Renal pelvis (tissue), 12 donors: ENCODE measurements around the gene RAVER2. TPM values are rescaled to one million over a fixed set of nuclear protein-coding genes. Genes with fewer than 3 reads are reported as not detected.
"Not testable (repeated sequence)": the region's sequence is repeated elsewhere in the genome, so short reads cannot be mapped to it uniquely, and the experiment has no call there.

Experiments
- DNase-seq: peaks from one replicate; pipeline ENCODE4 v3.0.0-alpha.2; 2013
- long read RNA-seq, 16 experiments: transcript quantifications; one replicate each; lab custom pipeline, GENCODE V29; 2026
- polyA plus RNA-seq, 3 donors: library from polyadenylated mRNA; unstranded; fragments of 120-200 nt; gene quantifications; one replicate each; pipeline ENCODE4 v1.2.1, GENCODE V29; 2013; ENCODE audit not compliant: insufficient read length in 3 of 3

RAVER2 gene
- polyA plus RNA-seq: 10 to 100 TPM; 25.2 to 30.5 (median 28.1) TPM
- long read RNA-seq, donor 1, full-length matches to known transcripts: 5 of 5 reads
- long read RNA-seq, donor 1, partial matches to known transcripts: 0 of 5 reads
- long read RNA-seq, donor 1, other reads (novel, unspliced or antisense): 0 of 5 reads
- long read RNA-seq, donor 2, full-length matches to known transcripts: 5 of 5 reads
- long read RNA-seq, donor 2, partial matches to known transcripts: 0 of 5 reads
- long read RNA-seq, donor 2, other reads (novel, unspliced or antisense): 0 of 5 reads
- long read RNA-seq, donor 3, full-length matches to known transcripts: 2 of 2 reads
- long read RNA-seq, donor 3, partial matches to known transcripts: 0 of 2 reads
- long read RNA-seq, donor 3, other reads (novel, unspliced or antisense): 0 of 2 reads
- long read RNA-seq, donor 4, full-length matches to known transcripts: 4 of 30 reads
- long read RNA-seq, donor 4, partial matches to known transcripts: 26 of 30 reads
- long read RNA-seq, donor 4, other reads (novel, unspliced or antisense): 0 of 30 reads
- long read RNA-seq, donor 5, full-length matches to known transcripts: 5 of 5 reads
- long read RNA-seq, donor 5, partial matches to known transcripts: 0 of 5 reads
- long read RNA-seq, donor 5, other reads (novel, unspliced or antisense): 0 of 5 reads
- long read RNA-seq, donor 6: 0 reads
- long read RNA-seq, donor 7, full-length matches to known transcripts: 4 of 4 reads
- long read RNA-seq, donor 7, partial matches to known transcripts: 0 of 4 reads
- long read RNA-seq, donor 7, other reads (novel, unspliced or antisense): 0 of 4 reads
- long read RNA-seq, donor 8, partial matches to known transcripts: 95 of 95 reads
- long read RNA-seq, donor 8, other reads (novel, unspliced or antisense): 0 of 95 reads
- long read RNA-seq, donor 9, full-length matches to known transcripts: 1 of 1 reads
- long read RNA-seq, donor 9, partial matches to known transcripts: 0 of 1 reads
- long read RNA-seq, donor 9, other reads (novel, unspliced or antisense): 0 of 1 reads
- long read RNA-seq, donor 10, full-length matches to known transcripts: 1 of 1 reads
- long read RNA-seq, donor 10, partial matches to known transcripts: 0 of 1 reads
- long read RNA-seq, donor 10, other reads (novel, unspliced or antisense): 0 of 1 reads
- long read RNA-seq, donor 11, full-length matches to known transcripts: 1 of 1 reads
- long read RNA-seq, donor 11, partial matches to known transcripts: 0 of 1 reads
- long read RNA-seq, donor 11, other reads (novel, unspliced or antisense): 0 of 1 reads
- long read RNA-seq, donor 12, full-length matches to known transcripts: 3 of 8 reads
- long read RNA-seq, donor 12, partial matches to known transcripts: 5 of 8 reads
- long read RNA-seq, donor 12, other reads (novel, unspliced or antisense): 0 of 8 reads
- long read RNA-seq, donor 13, full-length matches to known transcripts: 1 of 1 reads
- long read RNA-seq, donor 13, partial matches to known transcripts: 0 of 1 reads
- long read RNA-seq, donor 13, other reads (novel, unspliced or antisense): 0 of 1 reads
- long read RNA-seq, donor 14: 0 reads
- long read RNA-seq, donor 15, full-length matches to known transcripts: 2 of 2 reads
- long read RNA-seq, donor 15, partial matches to known transcripts: 0 of 2 reads
- long read RNA-seq, donor 15, other reads (novel, unspliced or antisense): 0 of 2 reads
- long read RNA-seq, donor 16, full-length matches to known transcripts: 5 of 243 reads
- long read RNA-seq, donor 16, partial matches to known transcripts: 238 of 243 reads
- long read RNA-seq, donor 16, other reads (novel, unspliced or antisense): 0 of 243 reads

GRCh38 chr1:64744492-64745180 is at the start of gene RAVER2:
TSS of gene RAVER2 (plus strand) at chr1:64745075. CDS start at chr1:64745173, 98 bp downstream.
- DNase-seq: peak; percentile 83

GRCh38 chr1:64696879-64697278 is 48.0 kb upstream of the RAVER2 start:
- no peak for DNase-seq

DNA sequence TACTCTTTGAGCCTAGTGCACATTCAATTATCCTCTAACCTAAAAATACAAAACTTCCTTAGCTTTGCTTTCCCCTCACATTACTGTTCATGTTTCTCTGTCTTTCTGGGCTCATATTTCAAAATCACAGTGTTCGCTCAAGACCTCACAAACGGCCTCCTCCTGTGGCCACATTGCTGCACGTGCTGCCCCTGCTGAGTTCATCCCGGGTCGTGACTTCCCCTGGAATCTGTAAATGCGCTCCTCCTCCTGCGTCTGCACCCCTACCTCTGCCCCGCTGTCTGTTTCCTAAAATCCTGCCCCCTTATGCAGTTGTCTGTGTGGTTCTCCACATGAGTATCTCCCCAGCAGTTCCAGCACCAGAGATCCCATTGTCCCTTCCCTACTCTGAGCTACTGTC is 45.5 kb upstream of the RAVER2 start:
- no peak for DNase-seq

DNA sequence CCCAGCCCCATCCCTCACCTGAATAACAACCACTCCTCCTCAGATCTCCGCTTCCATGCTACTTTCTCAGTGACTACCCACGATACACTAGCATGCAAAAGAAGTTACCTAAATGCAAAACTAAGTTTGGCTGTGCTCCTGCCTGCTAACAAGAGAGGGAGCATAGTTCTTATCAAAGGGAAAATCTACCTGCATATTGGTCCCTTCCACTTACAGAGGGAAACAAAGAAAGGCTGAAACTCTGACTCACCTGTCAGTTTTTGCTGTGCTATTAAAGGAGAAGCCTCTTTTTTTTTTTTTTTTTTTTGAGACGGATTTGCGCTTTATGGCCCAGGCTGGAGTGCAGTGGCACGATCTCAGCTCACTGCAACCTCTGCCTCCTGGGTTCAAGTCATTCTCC is 43.8 kb upstream of the RAVER2 start:
- DNase-seq: no peak

- DNase-seq: no peak
Observed at GRCh38 chr1:64701886-64702285, 43.0 kb upstream of the RAVER2 start.

DNA sequence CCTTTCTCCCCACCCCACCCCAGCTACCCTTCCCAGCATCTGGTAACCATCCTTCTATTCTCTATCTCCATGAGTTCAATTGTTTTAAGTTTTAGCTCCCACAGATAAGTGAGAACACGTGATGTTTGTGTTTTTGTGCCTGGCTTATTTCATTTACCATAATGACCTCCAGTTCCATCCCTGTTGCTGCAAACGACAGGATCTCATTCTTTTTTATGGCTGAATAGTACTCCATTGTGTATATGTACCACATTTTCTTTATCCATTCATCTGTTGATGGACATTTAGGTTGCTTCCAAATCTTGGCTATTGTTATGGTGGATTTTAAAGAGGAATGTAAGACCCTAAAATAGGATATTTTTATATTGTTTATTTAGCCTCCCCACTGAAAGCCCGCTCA is 42.2 kb upstream of the RAVER2 start:
- DNase-seq: not testable (repeated sequence)

- no peak for DNase-seq
Observed at GRCh38 chr1:64703600-64703999, 41.3 kb upstream of the RAVER2 start.

GRCh38 chr1:64705591-64705990 is 39.3 kb upstream of the RAVER2 start:
- no peak for DNase-seq

GRCh38 chr1:64711266-64711665 is 33.6 kb upstream of the RAVER2 start:
- no peak for DNase-seq

GRCh38 chr1:64712049-64712448 is 32.8 kb upstream of the RAVER2 start:
- DNase-seq: no peak

DNA sequence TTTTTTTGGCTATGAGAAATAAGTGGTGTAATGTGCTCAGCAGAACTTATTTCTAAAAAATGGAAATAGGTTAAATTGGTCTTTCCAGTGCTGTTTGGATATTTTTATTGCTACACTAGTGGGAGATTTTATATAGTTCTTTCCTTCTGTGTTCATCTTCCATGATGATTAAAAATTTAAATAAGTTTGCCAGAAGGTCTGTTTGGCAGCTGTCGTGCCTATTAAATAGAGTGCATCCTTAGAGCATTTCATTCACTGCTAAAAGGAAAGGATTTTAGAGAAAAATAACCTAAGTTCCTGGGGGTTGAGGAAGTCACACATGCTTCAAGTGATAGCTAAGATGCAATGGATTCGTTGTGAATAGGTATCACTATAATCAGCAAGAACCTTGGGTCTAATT is 29.7 kb upstream of the RAVER2 start:
- no peak for DNase-seq

DNA sequence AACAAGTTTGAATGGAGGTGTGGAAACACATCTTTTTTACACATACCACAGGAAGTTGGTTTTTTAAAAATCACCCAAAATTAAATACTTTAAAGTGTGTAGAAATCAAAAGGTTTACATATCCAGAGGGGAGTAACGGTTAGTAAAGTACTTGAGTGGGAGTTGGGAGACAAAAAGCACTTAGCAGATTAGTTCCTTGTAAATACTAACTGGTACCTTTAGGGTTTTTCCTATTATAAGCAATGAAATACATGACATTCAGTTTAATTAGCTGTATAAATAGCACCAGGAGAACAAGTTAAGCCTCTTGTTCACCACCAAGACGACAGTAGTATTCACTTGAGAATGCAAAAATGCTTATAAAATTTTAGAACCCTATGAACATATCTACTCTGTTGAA is 23.7 kb upstream of the RAVER2 start:
- no peak for DNase-seq

DNA sequence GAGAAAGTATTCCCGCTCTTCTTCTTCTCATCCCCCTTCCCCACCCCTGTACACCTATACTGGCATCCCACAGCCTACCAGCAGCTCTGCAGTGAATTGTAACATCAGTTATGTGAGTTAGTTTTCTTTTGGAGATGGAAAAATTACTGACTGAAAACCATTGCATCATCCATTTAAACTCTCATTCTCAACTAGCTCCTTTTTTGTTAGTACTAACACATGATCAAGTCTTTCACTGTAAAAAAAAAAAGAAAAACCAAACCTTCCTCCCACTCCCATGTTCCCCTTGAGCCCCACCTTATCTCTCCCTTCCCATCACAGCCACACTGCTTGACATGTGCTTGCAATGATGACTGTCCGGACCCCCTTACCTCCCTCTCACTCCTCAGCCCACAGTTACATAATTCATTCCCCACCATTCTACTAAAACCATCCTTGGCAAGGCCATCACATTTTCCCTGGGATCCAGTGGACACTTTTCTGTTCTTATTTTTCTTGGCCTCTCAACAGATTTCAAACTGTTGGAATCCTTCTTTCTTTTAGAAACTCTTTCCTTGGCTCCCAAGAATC is 23.2 kb upstream of the RAVER2 start:
- DNase-seq: no peak

DNA sequence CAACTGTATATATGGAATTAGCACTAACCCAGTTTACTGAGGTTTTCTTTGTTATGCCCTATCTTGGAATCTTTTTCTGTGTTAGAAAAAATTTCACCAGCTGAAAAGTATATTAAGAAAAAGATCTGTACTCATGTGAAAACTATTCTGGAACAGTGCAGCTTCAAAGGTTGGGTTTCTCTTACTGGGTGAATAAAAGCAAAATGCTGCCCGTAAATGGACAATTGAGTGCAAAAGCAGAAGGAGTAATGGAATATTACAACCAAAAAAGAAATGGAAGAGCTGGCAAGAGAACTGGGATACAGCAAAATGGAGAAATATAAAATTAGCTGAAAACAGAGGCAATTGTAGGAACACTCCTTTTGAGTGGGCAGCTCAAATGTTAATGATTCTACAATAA is 17.0 kb upstream of the RAVER2 start:
- DNase-seq: no peak

DNA sequence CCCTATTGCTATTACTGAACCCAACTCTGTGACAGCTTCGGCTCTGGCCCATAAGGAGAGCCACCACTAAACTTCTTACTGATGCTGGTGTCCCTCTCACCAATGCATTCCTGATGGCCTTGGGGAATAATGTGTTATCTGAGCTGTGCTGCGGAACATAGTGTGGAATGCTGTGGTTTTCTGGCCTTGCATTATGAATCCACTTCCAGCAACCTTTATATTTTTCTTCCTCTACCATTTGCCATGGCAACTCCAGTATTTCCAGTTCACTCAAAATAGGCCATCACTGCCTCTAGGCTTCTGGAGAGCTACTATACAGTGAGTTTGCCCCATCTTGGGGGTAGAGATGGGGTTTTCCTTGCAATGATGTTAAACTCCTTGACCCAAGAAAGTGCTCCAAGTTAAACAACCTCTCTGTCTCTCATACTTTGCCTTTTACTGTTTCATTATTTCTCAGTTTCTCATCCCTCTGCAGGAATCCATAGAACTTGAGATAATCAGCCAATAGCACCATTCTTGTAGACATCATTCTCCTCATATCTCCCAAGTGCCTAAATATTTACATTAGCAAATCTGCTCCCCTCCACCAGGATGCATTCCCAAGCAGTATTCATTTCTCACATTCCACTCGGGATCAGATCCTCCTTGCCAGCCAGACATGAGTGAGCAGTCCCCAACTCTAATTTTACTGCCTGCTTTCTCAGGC is 11.1 kb upstream of the RAVER2 start:
- DNase-seq: no peak

DNA sequence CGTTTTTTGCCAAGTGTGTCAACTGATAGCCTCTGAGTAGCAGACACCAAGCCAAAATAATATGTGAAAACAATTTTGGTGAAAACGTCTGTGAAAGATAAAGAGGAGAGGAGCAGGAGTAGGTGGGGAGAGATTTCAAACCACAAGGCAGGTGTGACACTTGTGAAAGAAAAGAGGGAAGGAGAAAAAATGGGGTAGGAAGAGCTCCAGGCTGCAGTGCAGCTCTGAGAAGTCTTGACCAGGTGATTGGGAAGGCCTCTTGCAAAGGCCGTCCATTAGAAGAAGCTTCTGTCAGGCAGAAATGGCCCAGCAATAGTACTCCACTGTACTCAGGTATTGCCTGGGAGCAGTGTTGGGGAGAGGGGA is 10.6 kb upstream of the RAVER2 start:
- no peak for DNase-seq

DNA sequence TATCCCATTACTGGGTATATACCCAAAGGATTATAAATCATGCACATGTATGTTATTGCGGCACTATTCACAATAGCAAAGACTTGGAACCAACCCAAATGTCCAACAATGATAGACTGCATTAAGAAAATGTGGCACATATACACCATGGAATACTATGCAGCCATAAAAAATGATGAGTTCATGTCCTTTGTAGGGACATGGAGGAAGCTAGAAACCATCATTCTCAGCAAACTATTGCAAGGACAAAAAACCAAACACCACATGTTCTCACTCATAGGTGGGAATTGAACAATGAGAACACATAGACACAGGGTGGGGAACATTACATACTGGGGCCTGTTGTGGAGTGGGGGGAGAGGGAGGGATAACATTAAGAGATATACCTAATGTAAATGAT is 4.2 kb upstream of the RAVER2 start:
- DNase-seq: not testable (repeated sequence)

DNA sequence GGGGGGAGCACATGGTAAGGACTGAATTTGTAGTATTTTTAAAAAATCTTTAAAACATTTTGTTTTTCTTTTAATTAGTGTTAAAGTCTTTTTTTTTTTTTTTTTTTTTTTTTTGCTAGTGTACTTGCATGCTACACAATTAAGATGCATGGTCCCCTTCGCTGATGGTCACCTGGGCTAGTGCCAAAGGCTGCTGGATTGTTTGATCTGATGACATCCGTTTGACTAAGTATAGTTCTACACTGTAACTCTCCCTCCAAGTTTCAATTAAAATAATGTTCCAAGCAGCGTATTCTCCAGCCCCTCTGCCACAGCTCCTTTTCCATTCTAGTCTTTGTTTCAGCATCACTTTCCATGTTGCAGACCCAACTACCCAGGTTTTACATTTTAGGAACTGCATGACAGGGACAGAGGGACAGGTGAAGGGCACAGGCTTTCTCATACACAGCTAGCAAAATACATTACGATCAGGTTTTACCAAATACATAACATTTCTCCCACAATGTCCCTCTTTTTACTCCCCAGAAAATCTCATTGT is 852 bp upstream of the RAVER2 start:
- no peak for DNase-seq
